AG10803 (cell line): Measurements from ENCODE around the gene SMURF2.

Experiments
- DNase-seq: peaks from one replicate; pipeline ENCODE4 v3.0.0; 2010; ENCODE audit warnings: low read depth
- H3K4me3 ChIP-seq: 2 replicates; pipeline ENCODE4 v1.5.1; 2011; ENCODE audit warnings: mild to moderate bottlenecking, low read length, control low read depth
- CTCF ChIP-seq: conservative IDR thresholded peaks from 2 replicates; pipeline ENCODE4 v1.5.1; 2011; ENCODE audit warnings: mild to moderate bottlenecking, low read length, control low read depth, inconsistent platforms

SMURF2 gene

GRCh38 chr17:64506576-64507412 lies 155.3 kb downstream of the SMURF2 start, which contains the start of gene CEP95:
TSS of gene CEP95 (plus strand) at chr17:64506977. CDS start at chr17:64507098, 121 bp downstream.
- peak; percentile 99 for DNase-seq
- H3K4me3 ChIP-seq: peak within 1 kb of the TSS; percentile 96
- TF ChIP-seq CTCF: no peak

DNA sequence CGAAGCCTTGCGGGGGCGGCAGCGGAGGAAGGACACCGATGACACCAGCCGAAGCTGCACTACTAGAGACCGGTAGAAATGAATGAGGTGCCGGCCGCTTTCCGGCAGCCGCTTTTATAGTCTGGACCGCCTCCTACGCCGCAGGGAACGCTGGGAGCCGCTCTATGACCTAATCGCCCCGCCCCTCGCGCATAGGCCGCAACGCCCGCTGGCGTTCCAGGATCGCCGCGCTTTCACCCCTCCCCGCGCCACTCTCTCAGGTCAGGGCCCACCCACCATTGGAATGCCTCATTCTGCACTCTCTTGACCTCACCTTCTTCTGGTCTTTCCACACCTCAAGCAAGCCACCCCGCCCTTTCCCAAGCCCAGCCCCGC lies 155.9 kb downstream of the SMURF2 start, which contains the start of gene DDX5:
Gene DDX5, minus strand, starts transcription at position 89 of the 375 bp plus-strand sequence. CDS start 170 bp downstream, outside the sequence.
- DNase-seq: peak; percentile 97
- peak within 1 kb of the TSS; percentile 96 for H3K4me3 ChIP-seq
- no peak for TF ChIP-seq CTCF

- peak overlapping the region; percentile 96 for H3K4me3 ChIP-seq
- peak; percentile 90 for DNase-seq
- TF ChIP-seq CTCF: no peak
Measured at GRCh38 chr17:64505340-64506200, 156.5 kb downstream of the SMURF2 start.

DNA sequence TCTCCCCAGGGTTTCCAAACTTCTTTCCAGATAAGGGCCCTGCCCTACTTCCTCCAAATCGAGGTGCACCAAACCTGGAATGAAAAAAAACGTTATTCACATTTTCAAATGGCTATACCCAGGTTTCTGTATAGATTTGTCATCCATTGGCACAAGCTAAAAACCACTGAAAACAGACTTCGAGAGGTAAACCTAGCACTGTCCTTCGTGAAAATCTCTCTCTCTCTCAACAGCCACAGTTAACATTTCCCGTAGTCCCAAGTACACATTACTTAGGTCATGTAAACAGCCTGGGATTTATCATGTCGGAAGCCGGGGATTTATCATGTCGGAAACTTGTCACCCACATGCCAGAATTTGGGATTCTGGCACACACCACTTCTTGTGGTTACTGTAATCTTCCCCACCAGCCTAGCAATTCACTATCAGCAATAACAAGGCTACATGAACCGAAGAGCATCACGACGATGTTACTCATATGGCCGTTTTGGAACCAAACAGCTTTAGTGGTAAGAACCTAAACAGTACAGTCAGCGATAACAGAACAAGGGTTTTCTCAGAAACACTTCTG lies 157.3 kb downstream of the SMURF2 start:
- no peak for TF ChIP-seq CTCF
- peak; percentile 56 for DNase-seq
- peak overlapping the region; percentile 96 for H3K4me3 ChIP-seq

- TF ChIP-seq CTCF: no peak
Measured at GRCh38 chr17:64503821-64504768, 158.0 kb downstream of the SMURF2 start.

GRCh38 chr17:64503341-64503740 lies 158.8 kb downstream of the SMURF2 start:
- DNase-seq: no peak
- no peak overlapping the region; the same call in 1 of the 2 replicates for H3K4me3 ChIP-seq
- TF ChIP-seq CTCF: no peak

More at GRCh38 chr17:64503821-64504768, 158.0 kb downstream of the SMURF2 start:
- peak overlapping the region; percentile 96 for H3K4me3 ChIP-seq
- peak; percentile 15 for DNase-seq
